GM10266 (cell line): ENCODE results near the gene ZNF382.
"Not testable (repeated sequence)": the region's sequence is repeated elsewhere in the genome, so short reads cannot be mapped to it uniquely, and the experiment has no call there.

Experiments used
- DNase-seq: peaks from one replicate; pipeline ENCODE4 v3.0.0; 2012; ENCODE audit errors: extremely low spot score
- CTCF ChIP-seq: IDR thresholded peaks from 2 replicates; pipeline ENCODE4 v1.5.1; 2012; ENCODE audit warnings: mild to moderate bottlenecking, low read depth; ENCODE audit not compliant: control insufficient read depth, insufficient read depth; ENCODE audit errors: missing control alignments

The ZNF382 gene

DNA sequence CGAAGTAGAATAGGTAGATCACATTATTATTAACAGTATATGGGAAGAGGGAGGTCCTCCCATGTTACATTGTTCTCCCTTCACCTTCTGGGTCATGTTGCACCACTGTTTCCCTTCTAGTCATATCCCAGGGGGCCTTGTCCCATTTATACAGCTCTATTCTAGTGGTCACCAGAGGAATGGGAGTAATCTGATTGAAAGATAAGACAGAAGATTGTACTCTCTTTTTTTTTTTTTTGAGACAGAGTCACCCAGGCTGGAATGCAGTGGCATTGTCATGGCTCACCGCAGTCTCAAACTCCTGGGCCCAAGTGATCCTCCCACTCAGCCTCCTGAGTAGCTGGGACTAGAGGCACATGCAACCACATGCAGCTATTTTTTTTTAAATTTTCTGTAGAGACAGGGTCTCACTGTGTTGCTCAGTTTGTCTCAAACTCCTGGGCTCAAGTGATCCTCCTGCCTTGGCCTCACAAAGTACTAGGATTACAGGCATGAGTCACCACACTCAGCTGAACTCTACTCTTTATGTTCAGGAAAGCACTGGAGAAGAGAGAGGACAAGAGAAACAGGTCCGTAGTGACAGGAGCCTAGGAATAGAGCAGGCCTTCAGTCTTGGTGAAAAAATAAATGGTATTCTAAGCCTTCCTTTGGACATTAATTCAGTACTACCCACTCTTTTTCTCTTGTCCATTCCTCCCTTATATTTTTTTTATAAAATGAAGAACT lies 27.7 kb upstream of the ZNF382 start:
- DNase-seq, result no peak
- TF ChIP-seq CTCF, result no peak

DNA sequence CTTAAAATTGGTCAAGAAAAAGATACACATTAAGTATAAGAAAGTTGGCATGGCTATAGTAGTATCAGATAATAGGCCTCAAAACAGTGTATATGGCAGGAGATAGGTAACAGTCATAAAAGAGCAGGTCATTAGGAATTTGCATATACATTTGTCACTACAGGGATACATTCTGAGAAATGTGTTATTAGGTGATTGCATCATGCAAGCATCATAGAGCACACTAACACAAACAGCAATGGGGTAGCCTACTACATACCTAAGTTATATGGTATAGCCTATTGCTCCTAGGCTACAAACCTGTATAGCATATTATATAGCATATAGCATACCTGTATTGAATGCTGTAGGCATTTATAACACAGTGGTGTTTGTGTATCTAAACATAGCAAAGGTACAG lies 25.9 kb upstream of the ZNF382 start:
- TF ChIP-seq CTCF, result no peak
- DNase-seq, result no peak

DNA sequence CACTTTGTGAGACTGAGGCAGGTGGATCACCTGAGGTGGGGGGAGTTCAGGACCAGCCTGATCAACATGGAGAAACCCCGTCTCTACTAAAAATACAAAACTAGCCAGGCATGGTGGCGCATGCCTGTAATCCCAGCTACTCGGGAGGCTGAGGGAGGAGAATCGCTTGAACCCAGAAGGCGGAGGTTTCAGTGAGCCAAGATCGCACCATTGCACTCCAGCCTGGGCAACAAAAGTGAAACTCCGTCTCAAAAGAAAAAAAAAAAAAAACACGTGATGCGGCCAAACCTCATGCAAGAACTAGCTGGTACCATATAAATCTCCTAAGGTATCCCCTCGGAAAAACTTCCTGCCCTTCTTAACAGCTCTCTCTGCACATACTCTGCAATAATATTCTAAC lies 2.4 kb upstream of the ZNF382 start:
- DNase-seq, result not testable (repeated sequence)

DNA sequence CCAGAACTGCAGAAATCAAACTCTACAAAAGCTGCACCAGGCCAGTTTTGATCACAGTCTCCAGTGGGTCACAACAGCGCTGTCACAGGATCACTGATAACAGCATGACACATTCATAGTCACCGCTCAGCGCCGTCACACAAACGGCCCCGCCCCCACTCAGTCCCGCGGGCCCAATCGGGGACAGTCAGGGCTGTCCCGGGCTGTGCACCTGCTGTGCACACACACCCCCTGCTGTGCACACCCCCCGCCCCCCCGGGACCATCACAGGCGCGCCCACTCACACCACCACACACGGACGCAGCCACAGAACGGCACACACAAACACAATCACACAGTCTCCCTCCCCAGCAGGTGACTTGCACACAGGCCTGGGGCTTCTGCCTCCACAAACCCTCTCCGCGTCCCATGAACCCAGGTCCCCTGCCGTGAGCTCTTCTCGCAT lies 435 bp upstream of the ZNF382 start:
- peak; percentile 85 for DNase-seq
- no peak for TF ChIP-seq CTCF

DNA sequence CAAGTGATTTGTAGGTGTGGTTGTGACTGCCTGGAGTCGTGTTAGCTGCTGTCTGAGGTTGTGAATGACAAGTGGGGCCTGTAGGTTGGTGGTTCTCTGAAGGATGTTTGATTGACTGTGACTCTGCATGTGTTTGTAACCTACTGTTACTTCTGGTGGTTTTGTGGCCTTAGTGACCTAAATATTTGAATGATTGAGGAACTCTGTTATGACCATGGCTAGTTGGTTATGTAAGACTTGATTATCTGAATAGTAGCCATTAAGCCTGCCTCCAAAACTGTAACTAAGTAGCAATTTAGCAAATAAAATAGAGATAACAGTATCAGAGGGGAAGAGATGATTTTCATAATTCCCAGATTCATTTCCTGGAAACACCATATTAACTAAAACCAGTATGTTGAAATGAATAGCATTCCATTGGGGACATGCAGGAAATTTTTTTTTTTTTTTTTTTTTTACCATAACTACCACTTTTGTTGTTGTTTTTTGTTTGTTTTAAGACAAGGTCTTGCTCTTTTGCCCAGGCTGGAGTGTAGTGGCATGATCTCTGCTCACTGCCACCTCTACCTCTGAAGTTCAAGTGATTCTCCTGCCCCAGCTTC lies 865 bp downstream of the ZNF382 start:
- no peak for TF ChIP-seq CTCF
- peak; percentile 47 for DNase-seq

- no peak for TF ChIP-seq CTCF
- DNase-seq, result no peak
Observed at GRCh38 chr19:36627057-36627456, 21.9 kb downstream of the ZNF382 start.

DNA sequence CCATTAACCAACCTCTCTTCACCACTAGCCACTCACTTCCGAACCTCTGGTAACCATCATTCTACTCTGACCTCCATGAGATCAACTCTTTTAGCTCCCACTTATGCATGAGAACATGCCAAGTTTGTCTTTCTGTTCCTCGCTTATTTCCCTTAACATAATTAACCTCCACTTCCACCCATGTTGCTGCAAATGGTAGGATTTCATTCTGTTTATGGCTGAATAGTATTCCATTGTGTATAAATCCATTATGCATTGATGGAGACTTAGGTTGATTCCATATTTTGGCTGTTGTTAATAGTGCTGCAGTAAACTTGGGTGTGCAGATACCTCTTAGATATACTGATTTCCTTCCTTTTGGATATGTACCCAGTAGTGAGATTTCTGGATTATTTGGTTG lies 30.2 kb downstream of the ZNF382 start:
- no peak for TF ChIP-seq CTCF
- no peak for DNase-seq
